GM21423 (cell line): ENCODE results near the gene SLC25A6.
"Not testable (repeated sequence)": the region's sequence is repeated elsewhere in the genome, so short reads cannot be mapped to it uniquely, and the experiment has no call there.

ENCODE experiments used
- ATAC-seq: cut with Tn5 transposase; IDR thresholded peaks from one replicate; pipeline ENCODE4 v1.9.1; 2021; ENCODE audit warnings: mild to moderate bottlenecking, moderate library complexity; ENCODE audit not compliant: unreplicated experiment

Gene SLC25A6

DNA sequence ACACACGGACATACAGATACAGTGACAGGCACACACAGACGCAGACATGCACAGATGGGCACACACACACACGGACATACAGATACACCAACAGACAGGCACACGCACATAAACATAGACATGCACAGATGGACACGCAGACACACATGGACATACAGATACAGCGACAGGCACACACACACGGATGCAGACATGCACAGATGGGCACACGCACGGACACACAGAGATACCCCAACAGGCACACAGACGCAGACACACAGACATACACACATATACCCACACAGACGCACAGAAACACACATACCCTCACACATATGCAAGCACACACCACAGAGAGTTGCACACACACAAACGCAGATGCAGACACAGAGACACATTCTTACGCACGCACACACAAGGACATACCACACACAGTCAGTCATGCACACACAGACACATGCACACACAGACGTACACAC, 24.4 kb upstream of the SLC25A6 start:
- no peak for ATAC-seq

- ATAC-seq, result no peak
Measured at GRCh38 chrX:1412551-1413161, 20.7 kb upstream of the SLC25A6 start.

DNA sequence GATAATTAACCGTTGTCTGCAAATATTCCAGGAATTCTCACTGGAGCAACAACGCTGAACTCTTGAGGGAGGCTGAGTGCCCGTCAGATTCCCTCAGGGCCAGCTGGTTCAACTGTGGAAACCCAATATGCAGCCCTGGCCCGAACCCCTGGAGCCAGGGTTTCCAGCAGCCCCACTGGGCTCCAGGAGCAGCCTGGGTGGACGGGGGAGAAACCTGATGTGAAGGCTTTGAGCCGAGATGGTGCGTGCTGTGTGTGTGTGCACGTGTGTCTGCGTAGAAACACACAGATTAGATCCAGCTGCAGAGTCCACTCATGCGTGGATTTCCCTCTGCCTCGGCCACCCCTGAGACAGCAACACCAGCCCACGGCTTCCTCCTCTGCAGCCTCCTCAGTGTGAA, 19.4 kb upstream of the SLC25A6 start:
- no peak for ATAC-seq

DNA sequence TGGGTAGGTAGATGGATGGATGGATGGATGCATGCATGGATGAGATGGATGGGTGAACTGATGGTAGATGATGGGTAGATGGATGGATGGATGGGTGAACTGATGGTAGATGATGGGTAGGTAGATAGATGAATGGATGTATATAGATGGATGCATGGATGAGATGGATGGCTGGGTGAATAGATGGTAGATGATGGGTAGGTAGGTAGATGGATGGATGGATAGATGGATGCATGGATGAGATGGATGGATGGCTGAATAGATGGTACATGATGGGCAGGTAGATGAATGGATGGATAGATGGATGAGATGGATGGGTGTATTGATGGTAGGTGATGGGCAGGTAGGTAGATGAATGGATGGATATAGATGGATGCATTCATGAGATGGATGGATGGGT, 15.1 kb upstream of the SLC25A6 start:
- no peak for ATAC-seq

DNA sequence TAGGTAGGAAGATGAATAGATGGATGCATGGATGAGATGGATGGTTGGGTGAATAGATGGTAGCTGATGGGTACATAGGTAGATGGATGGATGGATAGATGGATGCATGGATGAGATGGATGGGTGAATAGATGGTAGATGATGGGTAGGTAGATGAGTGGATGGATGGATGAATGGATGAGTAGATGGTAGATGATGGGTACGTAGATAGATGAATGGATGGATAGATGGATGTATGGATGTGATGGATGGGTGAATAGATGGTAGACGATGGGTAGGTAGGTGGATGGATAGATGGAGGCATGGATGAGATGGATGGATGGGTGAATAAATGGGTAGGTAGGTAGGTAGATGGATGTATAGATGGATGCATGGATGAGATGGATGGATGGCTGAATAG, 13.9 kb upstream of the SLC25A6 start:
- ATAC-seq, result not testable (repeated sequence)

DNA sequence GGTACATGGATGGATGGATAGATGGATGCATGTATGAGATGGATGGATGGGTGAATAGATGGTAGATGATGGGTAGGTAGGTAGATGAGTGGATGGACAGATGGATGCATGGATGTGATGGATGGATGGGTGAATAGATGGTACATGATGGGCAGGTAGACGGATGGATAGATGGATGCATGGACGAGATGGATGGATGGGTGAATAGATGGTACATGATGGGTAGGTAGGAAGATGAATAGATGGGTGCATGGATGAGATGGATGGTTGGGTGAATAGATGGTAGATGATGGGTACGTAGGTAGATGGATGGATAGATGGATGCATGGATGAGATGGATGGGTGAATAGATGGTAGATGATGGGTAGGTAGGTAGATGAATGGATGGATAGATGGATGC, 12.0 kb upstream of the SLC25A6 start:
- not testable (repeated sequence) for ATAC-seq

DNA sequence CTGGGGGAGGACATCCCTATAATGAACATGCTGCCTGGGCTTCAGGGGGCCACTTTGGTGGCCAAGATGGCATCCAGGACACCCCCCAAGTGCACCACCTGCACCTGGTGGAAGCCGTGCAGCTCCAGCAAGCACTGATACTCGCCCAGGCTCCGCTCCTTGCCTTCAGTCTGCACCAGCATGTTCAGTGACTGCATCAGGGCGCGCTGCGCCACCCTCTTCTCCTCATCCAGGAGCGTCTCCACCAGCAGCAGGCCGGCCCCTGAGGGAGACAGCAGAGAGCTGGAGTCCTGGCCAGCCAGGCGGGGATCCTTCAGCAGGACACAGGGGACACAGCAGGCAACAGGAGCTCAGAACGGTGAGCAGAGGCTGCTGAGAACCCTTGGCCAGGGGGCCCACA, 11.3 kb upstream of the SLC25A6 start:
- no peak for ATAC-seq

DNA sequence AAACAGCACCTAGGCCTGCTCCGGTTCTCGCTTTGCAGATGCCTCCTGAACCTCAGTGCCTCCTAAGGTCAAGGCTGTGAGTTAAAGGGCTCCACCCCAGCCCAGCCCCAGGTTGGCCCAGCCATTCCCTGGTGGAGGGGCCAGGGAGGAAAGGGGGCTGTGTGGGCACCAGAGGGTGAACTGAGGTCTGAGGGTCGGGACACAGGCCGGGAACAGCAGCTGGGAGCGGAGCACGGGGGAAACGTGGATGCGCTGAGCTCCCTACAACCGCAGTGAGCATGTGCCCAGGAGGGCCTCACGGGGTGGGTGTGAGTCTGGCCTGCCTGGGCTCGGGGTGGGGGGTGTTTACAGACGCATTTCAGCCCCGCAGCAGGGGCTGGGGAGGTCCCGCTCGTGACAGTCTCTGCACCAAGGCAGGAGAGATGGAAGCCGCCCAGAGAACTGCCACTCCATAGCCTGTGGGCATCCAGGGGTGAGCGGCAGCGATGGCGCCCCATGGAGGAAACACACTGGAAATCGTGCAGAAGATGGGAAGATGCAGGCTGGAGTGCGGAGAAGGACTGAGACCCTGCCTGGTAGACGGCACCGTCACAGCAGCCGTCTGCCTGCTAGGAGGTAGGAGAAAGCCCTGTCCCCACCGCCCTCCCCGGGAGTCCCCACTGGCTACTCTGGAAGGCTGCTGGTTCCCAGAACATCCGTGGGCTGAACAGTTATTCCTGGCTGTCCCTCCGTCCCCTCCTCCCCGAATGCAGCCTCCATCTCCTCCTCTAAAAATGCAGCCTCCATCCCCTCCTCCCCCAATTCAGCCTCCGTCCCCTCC, 9.9 kb upstream of the SLC25A6 start:
- no peak for ATAC-seq

DNA sequence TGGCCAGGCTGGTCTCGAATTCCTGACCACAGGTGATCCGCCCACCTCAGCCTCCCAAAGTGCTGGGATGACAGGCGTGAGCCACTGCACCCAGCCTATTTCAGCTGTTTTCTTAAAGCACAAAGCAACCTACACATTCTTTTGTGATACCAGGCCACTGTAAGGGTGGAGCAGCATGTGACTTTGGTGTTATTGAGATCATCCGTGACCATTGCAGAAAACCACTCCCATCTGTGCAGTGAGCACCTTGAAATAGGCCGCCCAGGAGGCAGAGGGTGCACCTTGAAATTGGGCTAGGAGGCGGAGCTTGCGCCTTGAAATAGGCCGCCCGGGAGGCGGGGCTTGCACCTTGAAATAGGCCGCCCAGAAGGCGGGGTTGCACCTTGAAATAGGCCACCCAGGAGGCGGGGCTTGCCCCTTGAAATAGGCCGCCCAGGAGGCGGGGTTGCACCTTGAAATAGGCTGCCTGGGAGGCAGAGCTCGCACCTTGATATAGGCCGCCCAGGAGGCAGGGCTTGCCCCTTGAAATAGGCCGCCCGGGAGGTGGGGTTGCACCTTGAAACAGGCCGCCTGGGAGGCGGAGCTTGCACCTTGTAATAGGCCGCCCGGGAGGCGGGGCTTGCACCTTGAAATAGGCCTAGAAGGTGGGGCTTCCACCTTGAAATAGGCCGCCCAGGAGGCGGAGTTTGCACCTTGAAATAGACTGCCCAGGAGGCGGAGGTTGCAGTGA, 9.0 kb upstream of the SLC25A6 start:
- no peak for ATAC-seq

DNA sequence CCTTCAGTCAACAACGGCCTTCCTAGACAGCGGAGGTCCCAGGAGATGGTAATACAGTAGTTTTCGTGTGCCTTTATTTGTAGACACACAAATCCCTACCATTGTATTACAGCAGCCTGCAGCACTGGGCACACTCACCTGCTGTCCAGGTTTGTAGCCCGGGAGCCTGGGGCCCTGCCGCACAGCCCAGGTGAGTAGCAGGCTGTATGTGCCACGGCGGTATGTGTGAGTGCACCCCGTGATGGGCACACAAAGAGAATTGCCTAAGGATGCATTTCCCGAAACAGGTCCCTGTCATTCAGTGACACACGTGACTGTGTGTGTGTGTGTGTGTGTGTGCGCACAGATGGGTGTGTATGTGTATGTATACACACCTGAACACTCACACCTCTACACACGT, 8.1 kb upstream of the SLC25A6 start:
- ATAC-seq, result no peak

- no peak for ATAC-seq
Measured at GRCh38 chrX:1398431-1399340, 6.8 kb upstream of the SLC25A6 start.

DNA sequence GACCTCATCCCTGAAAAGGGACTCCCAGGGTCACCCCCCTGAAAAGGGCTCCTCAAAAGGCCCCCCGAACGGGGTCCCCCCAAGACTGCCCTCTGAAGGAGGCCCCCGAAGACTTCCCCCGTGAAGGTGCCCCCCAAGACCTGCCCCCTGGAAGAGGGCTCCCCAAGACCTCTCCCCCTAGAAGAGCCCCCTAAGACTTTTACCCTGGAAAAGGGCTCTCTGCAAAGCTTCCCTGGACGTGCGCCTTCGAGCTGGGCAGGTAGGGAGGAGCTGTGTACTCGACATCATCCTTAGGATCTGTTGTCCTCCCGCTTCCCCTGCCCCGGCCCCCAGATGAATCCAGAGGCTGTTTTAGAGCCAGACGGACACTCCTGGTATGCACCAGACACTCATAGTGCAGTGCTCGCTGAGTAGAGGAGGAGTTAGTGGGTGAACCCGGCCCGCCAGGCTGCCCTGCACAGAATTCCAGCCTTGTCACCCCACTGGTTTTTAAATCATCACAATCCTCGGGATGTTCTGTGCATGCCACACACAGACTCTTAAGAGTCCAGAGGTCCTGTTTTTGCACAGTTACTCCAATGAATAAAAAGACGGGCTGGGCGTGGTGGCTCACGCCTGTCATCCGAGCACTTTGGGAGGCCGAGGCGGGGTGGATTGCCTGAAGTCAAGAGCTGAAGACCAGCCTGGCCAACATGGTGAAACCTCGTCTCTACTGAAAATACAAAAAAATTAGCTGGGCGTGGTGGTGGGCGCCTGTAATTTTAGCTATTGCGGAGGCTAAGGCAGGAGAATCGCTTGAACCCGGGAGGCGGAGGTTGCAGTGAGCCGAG, 5.7 kb upstream of the SLC25A6 start:
- no peak for ATAC-seq

- ATAC-seq, result no peak
Measured at GRCh38 chrX:1397001-1397400, 5.1 kb upstream of the SLC25A6 start.

DNA sequence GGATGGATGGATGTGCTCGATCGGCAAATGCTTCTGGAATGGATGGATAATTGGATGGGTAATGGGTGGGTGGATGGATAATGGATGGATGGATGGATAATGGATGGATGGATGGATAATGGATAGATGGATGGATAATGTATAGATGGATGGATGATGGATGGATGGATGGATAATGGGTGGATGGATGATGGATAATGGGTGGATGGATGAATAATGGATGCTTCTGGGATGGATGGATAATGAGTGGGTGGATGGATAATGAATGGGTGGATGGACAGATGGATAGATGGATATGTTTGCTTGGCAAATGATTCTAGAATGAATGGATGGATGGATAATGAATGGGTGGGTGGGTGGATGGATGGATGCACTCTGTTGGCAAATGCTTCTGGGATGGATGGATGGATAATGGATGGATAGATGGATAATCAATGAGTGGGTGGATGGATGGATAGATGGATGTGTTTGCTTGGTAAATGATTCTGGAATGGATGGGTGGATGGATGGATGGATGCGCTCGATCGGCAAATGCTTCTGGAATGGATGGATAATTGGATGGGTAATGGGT, 3.8 kb upstream of the SLC25A6 start:
- ATAC-seq, result no peak

DNA sequence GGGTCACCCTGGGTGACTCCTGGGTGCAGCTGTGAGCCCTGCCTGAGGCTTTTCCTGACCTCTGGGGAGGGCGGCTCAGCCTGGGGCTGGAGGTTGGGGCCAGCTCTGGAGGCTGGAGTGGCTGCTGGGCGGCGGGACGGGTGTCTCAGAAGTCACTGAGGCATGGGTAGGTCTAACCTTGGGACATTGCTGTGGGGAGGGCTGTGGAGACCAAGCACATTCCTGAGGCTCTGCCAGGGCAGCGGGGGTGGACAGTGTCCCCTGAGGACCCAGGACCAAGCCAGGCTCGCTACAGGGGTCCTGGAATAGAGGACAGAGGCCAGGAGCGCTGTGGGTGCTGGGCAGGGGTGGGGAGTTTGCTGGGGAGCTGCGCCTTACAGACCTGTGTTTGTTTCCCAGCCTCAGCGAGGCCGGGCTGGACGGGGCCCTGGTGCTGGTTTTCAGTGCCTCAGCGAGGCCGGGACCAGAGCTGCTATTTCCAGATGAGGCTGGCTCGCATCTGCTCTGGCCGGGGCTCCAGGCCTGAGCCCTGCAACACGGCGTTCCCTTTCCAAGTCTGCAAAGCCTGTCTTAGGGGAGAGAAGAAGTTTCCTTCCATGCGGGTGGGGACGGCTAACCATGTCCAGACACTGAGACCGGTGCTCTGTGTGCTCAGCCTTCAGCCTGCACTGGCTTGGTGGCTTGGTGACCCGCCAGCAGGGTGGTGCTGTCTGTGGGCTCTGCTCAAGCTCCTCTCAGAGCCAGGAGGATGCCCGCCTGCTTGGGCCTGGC, 3.0 kb upstream of the SLC25A6 start:
- ATAC-seq, result no peak

GRCh38 chrX:1393871-1394615, 2.1 kb upstream of the SLC25A6 start:
- no peak for ATAC-seq

DNA sequence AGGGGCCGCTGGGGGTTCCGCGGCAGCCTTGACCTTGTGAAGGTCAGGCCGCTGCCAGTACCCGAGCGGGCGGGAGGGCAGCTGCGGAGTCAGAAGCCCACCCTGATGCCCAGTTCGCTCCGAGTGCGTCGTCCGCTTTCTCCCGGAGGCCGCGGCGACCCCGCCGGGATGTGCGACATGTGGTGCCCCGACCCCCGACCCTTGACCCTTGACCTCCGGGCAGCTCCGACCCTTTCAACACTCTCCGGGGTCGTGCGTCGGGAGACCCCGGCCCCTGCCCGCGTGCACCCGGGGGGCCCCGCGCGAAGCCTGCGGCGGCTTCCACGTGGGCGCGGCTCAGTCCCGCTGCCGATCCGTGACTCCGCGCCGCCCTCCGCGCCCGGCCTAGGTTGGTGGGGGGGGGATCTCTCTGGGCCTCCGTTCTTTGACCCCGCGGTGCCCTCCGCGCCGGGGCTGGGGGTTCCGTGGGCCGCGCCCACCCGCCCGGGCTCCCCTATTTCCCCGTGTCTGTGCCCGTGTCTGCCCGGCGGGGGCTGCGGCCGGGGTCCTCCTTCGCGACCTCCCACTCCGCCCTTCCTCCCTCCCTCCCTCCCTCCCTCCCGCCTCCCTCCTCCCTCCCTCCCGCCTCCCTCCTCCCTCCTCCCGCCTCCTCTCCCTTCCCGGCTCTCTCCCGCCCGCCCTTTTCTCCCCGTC, 609 bp upstream of the SLC25A6 start:
- ATAC-seq, result peak; percentile 18

- no peak for ATAC-seq
Measured at GRCh38 chrX:1391370-1391706, 575 bp downstream of the SLC25A6 start.
